KMS-11 (cell line): ENCODE measurements around the gene VPREB1.

Source experiments
- H2AFZ ChIP-seq: fragments of 200-600 bp; sonication (generic); 2 replicates; pipeline ENCODE4 v1.6.1; 2016; ENCODE audit warnings: antibody characterized with exemption, mixed run types, low read depth
- H3K27ac ChIP-seq: fragments of 200-600 bp; sonication (generic); 2 replicates; pipeline ENCODE4 v1.6.1; 2016; ENCODE audit warnings: mild to moderate bottlenecking, mixed run types
- H3K27me3 ChIP-seq: fragments of 200-600 bp; sonication (generic); 2 replicates; pipeline ENCODE4 v1.6.1; 2017; ENCODE audit warnings: mild to moderate bottlenecking, low read depth, mixed run types, moderate library complexity; ENCODE audit not compliant: insufficient read depth
- H3K36me3 ChIP-seq: fragments of 200-600 bp; sonication (generic); 2 replicates; pipeline ENCODE4 v1.6.1; 2017; ENCODE audit warnings: mild to moderate bottlenecking, mixed run types; ENCODE audit not compliant: insufficient read depth
- H3K4me1 ChIP-seq: fragments of 200-600 bp; sonication (generic); 2 replicates; pipeline ENCODE4 v1.6.1; 2016; ENCODE audit warnings: mild to moderate bottlenecking, low read depth, mixed run types; ENCODE audit not compliant: poor library complexity, severe bottlenecking
- H3K4me2 ChIP-seq: fragments of 200-600 bp; sonication (generic); 2 replicates; pipeline ENCODE4 v1.7.0; 2016; ENCODE audit warnings: mild to moderate bottlenecking, mixed run types
- H3K4me3 ChIP-seq: fragments of 200-600 bp; sonication (generic); IDR thresholded peaks from 2 replicates; pipeline ENCODE4 v1.6.1; 2017; ENCODE audit warnings: low read depth, low read length, mixed read lengths; ENCODE audit not compliant: insufficient read depth
- H3K79me2 ChIP-seq: fragments of 200-600 bp; sonication (generic); 2 replicates; pipeline ENCODE4 v1.6.1; 2016; ENCODE audit warnings: low read depth, mixed run types; ENCODE audit not compliant: insufficient read depth
- H3K9ac ChIP-seq: fragments of 200-600 bp; sonication (generic); 2 replicates; pipeline ENCODE4 v1.6.1; 2016; ENCODE audit warnings: mild to moderate bottlenecking, mixed run types
- H4K20me1 ChIP-seq: fragments of 200-600 bp; sonication (generic); 2 replicates; pipeline ENCODE4 v1.6.1; 2016; ENCODE audit warnings: mild to moderate bottlenecking, mixed run types; ENCODE audit not compliant: insufficient read depth
- CTCF ChIP-seq: fragments of 200-600 bp; sonication (generic); conservative IDR thresholded peaks from 2 replicates; pipeline ENCODE4 v1.6.1; 2017; ENCODE audit warnings: low read depth, mild to moderate bottlenecking, antibody characterized with exemption, low read length, moderate library complexity, mixed read lengths

VPREB1 gene

GRCh38 chr22:22226448-22227187, 18.0 kb upstream of the VPREB1 start:
- no peak overlapping the region for H3K27ac ChIP-seq
- H2AFZ ChIP-seq: no peak overlapping the region
- no peaks in the 10 kb centered on the region for H3K36me3 ChIP-seq
- no peak overlapping the region for H3K4me2 ChIP-seq
- H3K4me3 ChIP-seq: no peak overlapping the region
- H4K20me1 ChIP-seq: no peaks in the 10 kb centered on the region
- no peak overlapping the region for H3K9ac ChIP-seq
- no peaks in the 10 kb centered on the region for H3K27me3 ChIP-seq
- H3K79me2 ChIP-seq: no peaks in the 10 kb centered on the region
- TF ChIP-seq CTCF: no peak
- no peaks in the 10 kb centered on the region for H3K4me1 ChIP-seq

- no peak overlapping the region for H3K27ac ChIP-seq
- H3K79me2 ChIP-seq: no peaks in the 10 kb centered on the region
- H4K20me1 ChIP-seq: no peaks in the 10 kb centered on the region
- H3K4me1 ChIP-seq: no peaks in the 10 kb centered on the region
- no peak overlapping the region for H3K4me2 ChIP-seq
- H3K4me3 ChIP-seq: no peak overlapping the region
- H2AFZ ChIP-seq: no peak overlapping the region
- no peak overlapping the region for H3K9ac ChIP-seq
- no peaks in the 10 kb centered on the region for H3K27me3 ChIP-seq
- H3K36me3 ChIP-seq: no peaks in the 10 kb centered on the region
- TF ChIP-seq CTCF: no peak
These were observed 16.2 kb upstream of the VPREB1 start for GRCh38 chr22:22228421-22228820.

GRCh38 chr22:22228921-22229320, 15.7 kb upstream of the VPREB1 start:
- no peaks in the 10 kb centered on the region for H3K36me3 ChIP-seq
- no peaks in the 10 kb centered on the region for H3K79me2 ChIP-seq
- no peaks in the 10 kb centered on the region for H3K4me1 ChIP-seq
- H3K4me2 ChIP-seq: no peak overlapping the region
- H3K4me3 ChIP-seq: no peak overlapping the region
- H3K27me3 ChIP-seq: no peaks in the 10 kb centered on the region
- no peak overlapping the region for H2AFZ ChIP-seq
- H4K20me1 ChIP-seq: no peaks in the 10 kb centered on the region
- no peak for TF ChIP-seq CTCF
- H3K27ac ChIP-seq: no peak overlapping the region
- H3K9ac ChIP-seq: no peak overlapping the region

- no peak overlapping the region for H3K27ac ChIP-seq
- H3K4me1 ChIP-seq: no peaks in the 10 kb centered on the region
- H3K36me3 ChIP-seq: no peaks in the 10 kb centered on the region
- H3K4me3 ChIP-seq: no peak overlapping the region
- no peaks in the 10 kb centered on the region for H3K79me2 ChIP-seq
- H4K20me1 ChIP-seq: no peaks in the 10 kb centered on the region
- no peak overlapping the region for H3K4me2 ChIP-seq
- H3K9ac ChIP-seq: no peak overlapping the region
- H3K27me3 ChIP-seq: no peaks in the 10 kb centered on the region
- H2AFZ ChIP-seq: no peak overlapping the region
- no peak for TF ChIP-seq CTCF
These were observed 14.7 kb upstream of the VPREB1 start for GRCh38 chr22:22229683-22230420.
